Activated CD4-positive, alpha-beta T cell treated with anti-CD3 and anti-CD28 coated beads, Interleukin-2, Interleukin-6, amounts not matched to agents 100 ng/mL and 50 ng/mL, durations not matched to agents 16 hours and 8 hours (primary cell): Measurements from ENCODE around the gene CTSL.

Experiments
- DNase-seq: peaks from one replicate; pipeline ENCODE4 v3.0.0-alpha.2; 2020

The CTSL gene

DNA sequence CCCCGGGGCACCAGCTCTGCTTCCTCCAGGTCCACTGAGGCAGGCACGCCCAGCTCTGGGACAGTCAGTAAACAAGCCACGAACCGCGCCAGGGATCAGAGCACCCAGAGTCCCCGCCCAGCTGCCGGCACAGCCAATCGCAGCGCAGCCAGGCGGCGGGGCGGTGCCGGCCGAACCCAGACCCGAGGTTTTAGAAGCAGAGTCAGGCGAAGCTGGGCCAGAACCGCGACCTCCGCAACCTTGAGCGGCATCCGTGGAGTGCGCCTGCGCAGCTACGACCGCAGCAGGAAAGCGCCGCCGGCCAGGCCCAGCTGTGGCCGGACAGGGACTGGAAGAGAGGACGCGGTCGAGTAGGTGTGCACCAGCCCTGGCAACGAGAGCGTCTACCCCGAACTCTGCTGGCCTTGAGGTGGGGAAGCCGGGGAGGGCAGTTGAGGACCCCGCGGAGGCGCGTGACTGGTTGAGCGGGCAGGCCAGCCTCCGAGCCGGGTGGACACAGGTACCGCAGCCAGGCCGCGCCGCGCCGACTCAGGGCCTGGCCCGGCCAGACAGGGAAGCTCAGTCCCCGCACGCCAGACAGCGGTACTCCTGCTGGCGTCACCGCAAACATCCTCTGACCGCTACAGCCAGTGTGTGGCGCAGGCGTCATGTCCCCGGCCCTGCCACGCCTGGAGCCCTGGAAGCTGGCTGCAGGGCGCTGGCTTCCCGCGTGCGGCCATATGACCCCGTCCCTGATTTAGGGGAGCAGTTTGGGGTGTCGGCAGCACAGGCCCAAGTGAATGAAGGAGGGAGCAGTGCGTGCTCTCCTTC, at the start of gene CTSL:
CTSL (plus strand) TSS at position 220 of the 810 bp plus-strand sequence. CDS start 1,485 bp downstream, outside the sequence.
- peak; percentile 49 for DNase-seq

DNA sequence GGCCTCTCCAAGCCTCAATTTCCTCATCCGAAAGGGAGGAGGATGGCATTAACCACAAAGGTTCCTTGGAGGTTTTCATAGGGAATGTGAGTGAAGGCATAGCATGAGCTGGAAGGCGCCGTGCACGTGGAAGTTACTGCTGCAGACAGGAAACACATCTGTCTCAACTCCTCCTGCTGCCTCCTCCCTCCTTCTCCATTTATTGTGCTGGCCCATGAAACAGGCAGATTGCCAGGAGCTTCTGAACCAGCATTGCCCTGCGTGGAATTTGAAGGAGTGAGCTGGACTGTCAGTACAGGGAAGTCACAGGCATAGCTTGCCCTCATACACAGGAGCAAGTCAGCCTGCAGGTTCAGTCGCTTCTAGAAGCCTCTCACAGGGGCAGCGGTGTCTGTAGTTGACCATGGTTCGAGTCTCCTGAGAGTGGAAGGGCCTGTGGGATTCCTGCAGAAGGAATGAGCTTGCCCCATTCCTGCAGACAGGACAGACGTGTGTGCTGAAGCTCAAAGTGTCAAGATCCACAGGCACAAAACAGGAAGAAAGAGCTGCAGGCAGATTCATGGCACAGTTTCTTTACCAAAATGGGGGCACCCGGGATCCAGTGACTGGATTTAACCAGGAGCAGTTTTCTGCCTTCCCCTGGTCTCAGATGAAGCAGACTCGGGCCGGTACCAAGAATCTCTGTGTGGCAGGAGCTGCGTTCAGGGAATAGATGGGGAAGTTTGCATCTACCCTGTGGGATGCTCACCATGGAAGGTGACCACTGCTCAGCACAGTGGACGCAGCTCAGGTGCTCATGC, 48.7 kb upstream of the CTSL start:
- DNase-seq = no peak

DNA sequence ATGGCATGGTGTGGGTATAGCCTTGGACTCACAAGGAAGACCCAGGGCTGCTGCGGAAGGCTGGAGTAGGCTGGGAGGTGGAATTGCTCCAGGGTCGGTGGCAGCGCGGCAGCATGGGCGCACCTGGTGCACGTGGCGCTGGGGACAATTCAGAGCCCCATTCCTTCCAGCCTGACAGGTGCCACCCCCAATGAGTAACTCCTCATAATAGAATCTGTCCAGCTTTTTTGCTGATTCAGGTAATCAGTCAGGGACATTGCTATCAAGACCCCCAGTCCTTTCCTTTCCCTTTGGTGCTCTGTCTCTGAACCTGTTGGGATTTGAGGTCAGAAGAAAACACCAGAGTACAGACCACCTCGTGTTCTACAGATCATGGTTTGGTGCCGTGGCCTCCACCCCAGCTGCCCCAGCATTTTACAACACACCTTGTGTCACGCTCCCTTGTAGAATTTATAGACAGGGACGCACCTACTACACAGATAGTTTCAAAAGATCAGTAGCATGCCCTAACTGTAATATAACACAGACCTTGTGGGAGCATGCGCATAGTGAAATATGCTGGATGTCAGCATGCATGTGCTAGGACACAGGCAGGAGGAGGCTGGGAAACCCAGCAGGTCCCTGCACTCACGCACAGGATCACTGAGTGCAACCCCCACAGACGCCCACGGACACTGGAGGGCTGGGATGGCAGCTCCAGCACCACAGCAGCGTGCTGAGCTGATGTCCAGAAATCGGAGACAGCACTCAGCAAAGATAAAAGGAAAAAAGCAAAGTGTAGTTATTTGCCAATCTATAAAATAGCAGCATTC, 47.9 kb upstream of the CTSL start:
- DNase-seq = no peak

DNA sequence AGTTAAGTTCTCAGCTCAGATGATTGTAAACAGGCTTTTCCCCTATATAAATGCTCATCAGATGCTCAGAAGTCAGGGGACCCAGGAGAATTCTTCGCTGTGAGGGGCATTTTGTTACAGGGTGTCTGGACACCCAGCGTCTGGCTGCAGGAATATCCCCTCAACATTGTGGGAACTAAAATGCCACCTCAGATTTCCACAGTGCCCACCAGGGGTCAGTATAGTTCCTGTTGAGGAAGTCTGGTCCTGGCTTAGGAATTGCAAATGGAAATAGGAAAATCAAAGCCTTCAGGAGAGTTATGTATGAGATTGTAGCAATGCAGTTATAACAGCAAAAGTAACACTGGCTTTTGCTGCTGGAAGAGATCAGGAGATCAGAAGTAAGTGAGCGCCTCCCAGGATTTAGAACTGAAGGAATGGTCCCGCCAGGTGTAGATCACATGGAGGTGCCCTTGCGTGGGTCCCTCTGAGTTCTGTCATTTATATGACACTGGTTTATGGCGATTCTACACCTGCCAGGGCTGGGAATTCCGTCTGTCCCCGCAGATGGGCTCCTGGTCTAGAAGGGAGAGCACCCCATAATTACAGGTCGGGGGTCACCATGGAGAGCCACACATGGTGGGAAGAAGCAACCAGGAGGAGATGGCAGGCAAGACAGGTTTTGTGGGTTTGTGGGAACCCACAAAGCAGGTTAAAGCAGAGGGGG, 47.1 kb upstream of the CTSL start:
- peak; percentile 46 for DNase-seq

DNA sequence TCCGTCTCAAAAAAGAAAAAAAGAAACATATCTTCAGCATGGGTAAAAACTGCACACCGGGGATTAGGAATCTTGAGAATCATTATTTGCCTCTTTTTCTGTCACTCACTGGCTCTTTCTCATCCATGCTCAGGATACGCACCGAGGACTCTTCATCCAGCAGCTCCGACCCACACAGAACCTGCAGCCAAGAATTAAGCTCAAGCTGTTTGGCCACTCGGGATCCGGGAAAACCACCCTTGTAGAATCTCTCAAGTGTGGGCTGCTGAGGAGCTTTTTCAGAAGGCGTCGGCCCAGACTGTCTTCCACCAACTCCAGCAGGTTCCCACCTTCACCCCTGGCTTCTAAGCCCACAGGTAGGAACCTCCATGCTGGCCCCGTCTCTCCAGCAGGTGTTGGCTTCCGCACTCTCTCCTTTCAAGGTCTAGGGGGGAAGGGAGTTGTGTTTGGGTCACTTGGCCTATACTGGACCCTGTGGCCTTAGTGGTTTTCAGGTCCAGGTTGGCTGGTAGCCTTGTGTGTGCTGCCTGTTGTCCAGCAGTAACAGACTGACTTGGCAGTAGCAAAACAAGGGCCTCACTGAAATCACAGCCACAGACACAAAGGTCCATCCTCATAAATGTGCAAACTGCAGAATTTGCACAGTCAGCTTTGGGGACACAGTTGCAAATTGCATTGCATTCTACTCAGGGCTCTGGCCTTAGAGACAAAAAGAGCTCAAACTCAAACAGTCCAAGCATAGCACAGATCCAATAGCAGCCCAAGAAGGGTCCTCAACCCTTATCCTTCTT, 44.5 kb upstream of the CTSL start:
- no peak for DNase-seq

DNA sequence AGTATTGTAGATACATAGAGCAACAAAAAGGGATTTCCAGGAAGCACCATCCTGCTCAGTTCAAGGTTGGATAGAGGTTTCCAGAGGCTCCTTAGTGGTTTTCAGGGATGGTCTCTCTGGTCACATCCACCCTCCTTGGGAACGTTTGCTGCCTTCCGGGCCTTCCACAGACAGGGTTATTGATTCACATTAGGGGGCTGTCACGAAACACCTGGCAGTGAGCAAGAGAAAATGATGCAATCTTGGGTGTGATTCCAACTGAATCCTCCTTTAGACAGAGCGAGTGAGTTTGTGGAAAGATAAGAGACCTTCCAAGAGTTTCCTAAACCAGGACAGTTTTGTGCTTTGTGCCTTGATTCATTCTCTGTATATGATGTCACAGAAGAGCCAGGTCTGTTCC, 43.8 kb upstream of the CTSL start:
- no peak for DNase-seq

DNA sequence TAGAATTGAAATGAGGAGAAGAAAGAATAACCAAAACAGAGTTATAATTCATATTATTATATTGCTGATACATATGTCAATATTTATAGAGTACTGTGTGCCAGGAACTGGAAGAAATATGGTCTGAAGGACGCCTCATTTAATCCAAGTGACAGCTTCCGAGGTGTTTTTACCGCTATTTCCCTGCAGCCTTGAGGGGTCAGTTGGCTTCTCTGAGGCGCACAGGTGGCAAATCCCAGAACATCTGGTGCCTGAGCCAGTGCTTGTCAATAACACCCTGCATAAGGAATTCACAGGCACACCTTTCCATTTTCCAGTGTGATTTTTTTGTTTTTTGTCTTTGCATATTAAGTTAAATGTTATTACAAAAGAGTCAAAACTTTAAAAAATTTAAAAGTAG, 43.3 kb upstream of the CTSL start:
- no peak for DNase-seq

DNA sequence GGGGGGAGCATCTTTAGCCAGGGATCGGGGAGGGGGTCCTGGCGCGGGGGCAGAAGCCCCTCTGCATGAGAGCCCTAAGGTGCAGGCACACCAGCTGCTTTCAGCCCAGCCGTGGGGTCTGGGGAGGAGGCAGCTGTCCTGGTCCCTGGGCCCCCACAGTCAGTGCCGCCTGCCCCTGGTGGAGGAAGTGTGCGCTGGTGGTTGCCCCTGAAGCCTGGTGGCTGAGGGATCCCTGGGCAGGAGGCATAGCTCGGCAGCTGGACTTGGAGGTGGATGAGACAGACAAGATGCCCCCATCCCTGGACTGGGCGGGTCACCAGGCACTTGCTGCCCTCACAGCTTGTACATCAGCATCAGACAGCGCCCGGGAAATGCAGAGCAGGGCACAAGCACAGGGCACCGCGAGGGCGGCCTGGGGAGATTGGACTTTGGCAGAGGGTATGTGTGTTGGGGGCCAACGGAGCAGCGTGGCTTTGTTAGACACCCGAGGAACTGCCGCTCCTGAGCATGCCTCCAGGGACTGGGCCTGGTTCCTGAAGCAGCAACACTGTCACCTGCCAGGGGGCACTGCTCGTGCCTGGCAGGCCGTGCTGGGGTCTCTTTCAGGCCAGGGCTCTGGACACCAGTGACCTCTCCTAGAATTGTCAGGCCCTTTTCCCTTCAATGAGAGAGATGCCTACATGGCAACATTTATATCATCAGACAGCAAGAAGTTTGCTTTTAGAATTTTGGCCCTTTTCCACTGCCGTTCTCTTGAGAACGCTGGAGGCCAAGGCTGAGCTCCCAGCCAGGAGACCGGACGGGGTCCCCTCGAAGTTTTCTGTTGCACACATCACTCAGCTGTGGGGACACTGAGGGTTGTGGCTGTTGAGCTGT, 41.9 kb upstream of the CTSL start:
- DNase-seq = no peak

DNA sequence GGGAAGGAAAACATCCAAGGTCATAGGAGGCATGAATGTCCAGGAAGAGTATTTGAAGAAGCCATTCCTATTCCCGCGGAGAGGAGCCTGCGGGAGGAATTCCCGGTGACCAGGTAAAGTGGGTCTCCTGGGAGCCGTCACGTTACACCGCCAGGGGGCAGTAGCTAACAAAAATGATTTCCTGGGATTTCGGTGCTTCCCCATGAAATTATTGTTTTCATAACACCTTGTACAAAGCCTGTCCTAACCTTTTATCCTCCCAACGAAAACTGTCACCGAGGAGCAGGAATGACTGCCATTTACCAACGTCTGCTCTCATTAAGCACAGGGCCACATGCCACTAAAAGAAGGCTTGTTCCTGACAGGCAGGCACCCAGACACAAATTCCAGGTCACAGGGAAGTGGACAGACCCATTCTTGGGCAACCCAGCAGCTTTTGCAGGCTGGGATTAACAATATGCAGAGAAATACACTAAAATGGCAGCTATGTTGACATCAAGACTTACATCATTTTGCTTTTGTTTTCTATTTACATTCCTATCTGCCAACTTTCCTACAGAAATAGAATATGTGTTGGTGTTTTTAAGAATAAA, 41.2 kb upstream of the CTSL start:
- DNase-seq = no peak

DNA sequence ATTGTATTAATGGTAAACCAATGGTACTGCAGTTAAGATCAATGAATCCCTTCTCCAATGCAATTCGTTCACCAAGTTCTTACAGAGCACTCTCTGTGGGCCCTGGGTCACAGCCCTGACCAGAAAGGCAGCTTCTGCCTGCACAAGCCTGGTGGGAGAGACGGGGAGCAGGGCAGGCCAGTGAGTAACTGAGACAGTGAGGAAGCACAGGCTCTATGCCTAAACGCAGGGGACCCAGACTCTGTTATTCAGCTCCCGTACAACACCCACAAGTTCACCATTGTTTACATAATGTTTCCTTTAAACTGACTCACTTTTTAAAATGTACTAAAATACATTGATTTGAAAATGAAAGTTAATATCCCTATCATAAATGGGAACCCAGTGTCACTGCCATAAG, 40.5 kb upstream of the CTSL start:
- DNase-seq = no peak

DNA sequence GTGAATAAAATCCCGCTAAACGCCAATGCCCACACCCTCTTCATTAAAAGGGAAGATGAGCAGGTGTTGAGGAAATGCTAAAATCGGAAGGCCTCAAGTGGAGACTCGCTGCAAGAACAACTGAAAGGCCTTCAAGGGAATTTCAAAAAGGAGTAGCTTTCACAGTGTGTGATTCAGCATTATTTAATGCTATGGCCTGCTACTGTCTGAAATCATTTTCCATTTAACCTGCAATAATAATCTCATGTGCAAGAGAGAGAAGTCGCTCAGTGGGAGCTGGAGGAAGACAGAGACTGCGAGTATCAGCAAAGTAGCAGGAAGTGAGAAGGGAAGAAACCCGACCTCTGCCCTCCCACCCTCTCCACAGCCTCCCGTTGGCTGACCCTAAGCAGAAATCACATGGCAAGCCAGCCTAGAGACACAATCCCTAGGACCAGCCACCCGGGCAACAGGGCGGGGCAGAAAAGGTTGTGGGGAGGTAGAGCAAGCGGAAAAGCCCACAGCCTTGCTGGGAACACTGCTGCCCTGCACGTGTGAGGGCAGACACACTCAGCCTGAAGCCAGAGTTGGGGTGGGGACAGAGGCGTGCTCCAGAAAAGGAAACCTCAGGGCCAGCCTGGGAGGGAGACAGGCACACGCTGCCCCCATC, 39.9 kb upstream of the CTSL start:
- DNase-seq = no peak

DNA sequence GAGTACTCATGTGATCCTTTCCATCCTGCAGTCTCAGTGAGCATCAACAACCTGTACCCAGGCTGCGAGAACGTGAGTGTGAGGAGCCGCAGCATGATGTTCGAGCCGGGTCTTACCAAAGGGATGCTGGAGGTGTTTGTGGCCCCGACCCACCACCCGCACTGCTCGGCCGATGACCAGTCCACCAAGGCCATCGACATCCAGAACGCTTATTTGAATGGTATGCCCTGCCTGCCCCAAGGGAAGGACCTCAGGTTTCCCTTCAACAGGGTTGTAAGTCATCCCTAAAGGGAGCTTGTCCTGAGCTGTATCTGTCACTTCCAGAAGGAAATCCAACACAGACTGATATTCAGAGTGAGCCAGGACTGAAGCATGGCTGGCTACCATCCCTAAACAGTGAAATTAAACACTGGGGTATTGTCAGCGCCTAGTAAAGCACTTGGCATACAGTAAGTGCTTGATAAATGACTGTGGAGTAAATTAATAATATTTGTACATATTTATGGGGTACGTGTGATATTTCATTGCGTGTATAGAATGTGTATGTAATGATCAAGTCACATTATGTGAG, 39.3 kb upstream of the CTSL start:
- DNase-seq = no peak

DNA sequence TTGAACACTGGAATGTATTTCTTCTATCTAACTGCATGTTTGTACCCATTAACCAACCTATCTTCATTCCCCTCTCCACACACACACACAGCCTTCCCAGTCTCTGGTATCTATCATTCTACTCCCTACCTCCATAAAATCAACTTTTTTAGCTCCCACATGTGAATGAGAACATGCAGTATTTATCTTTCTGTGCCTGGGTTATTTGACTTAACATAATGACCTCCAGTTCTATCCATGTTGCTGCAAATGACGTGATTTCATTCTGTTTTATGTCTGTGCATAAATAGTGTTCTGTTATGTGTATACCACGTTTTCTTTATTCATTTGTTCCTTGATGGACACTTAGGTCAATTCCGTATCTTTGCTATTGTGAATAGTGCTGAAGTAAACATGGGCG, 38.7 kb upstream of the CTSL start:
- no peak for DNase-seq

DNA sequence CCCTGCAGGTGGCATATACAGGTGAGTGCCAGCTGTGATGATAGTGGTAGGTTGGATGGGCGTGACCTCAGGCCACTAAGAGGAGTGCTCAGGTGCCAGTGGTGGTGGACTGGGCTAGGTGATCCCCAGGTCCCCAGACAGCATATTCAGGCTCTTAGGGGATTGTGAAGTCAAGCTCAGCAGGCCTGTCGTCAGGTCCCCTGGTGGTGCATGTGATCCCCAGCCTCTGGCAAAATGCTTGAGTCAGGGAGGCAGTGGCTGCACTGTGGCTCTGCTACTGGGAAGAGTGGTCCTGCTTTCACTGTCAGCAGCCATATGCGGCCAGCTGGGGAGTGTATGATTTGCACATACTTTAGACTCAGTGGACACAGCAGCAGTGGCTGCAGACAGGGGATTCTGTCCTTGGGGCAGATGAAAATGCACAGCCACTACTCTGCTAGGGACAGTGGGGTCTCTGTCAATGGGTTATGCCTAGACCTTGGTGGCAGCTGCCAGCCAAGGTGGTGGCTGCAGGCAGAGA, 31.6 kb upstream of the CTSL start:
- DNase-seq = no peak

DNA sequence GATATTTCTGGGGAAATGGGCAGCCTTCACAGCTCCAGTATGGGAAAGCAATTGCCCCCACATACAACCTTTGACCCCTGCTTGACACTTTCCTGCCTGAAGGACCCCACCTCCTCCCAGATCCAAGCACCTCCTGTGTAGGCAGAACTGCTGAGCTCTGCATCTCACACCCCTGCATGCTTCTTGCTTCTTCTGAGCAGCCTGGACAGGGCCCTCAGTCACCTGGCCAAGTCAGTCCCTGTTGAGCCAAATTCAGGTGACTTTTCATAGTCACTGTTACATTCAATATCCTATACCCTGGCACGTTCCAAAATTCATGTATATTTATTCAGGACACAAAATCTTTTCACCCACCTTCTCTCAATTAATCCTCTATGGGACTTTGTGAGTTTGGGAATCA, 30.4 kb upstream of the CTSL start:
- DNase-seq = no peak

DNA sequence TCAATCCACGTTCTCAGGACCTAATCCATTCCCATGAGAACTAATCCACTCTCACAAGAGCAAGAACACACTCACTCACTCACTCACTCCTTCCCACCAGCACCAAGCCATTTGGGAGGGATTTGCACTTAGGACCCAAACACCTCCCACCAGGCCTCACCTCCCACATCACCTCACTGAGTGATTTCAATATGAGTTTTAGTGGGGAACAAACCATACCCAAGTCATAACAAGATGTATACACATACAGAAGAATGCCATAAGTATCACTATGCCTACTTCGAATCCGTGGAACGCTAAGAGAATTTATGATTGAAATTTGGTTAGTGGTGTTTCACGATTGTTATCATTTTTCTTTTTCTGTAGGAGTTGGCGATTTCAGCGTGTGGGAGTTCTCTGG, 29.3 kb upstream of the CTSL start:
- DNase-seq = peak; percentile 15

DNA sequence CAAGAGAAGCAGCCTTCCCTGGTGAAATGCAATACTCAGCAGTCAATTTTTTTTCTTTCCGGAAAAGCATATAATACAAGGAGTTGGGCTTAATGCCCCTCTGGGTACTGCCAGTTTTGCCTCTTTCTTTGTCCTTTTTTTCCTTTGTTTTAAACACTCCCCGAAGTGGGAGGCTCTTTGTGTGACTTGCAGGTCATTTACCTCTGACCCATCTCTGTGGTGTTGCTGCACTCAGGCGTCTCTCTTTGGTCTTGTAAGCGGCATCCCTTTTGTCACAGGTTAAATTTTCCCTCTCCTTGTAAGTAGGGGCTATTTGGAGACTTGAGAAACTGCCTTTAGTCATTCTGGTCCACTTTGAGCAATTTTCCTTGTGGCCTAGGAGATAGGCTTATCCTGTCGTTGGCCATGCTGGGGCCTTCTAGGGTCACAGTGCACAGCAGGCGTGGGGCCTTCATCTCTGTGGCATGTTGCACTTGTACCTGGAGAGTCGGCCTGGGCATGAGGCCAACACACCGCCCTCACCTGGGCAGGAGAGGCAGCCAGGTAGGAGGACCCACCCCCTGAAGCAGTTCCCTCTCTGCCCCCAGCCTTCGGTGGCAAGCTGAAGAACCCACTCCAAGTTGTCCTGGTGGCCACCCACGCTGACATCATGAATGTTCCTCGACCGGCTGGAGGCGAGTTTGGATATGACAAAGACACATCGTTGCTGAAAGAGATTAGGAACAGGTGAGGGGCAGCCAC, 27.7 kb upstream of the CTSL start:
- DNase-seq = no peak

DNA sequence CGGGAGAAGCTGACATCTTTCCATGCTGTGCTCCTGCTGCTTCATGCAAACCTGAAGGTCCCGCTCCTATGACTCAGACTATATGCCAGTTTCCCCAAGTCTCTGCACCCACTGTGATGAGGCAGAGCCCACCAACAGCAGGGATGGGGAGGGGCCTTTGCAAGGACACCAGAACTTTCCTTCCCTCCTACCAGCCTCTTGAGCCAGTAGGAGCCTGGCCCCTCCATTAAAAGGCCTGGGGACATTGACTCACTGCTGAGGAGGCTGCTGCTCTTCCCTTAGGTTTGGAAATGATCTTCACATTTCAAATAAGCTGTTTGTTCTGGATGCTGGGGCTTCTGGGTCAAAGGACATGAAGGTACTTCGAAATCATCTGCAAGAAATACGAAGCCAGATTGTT, 26.1 kb upstream of the CTSL start:
- DNase-seq = no peak

DNA sequence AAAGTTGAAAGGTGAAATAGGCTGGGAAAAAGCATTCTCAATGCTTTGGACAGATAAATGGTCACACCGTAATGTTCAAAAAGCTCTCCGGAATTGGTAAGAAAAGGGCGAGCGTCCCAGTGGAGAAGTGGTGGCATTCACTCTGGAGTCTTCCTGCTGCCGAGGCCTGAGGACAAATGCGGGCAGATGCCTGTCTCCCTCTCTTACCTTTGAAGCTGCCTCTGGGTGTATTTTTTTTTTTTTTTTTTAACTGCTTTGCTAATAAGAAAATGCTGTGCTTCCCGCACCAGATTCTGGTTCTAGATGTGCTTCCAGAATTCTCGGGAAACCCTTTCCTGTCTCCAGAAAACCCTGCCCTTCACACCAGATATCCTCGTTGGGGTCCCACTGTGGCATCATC, 24.4 kb upstream of the CTSL start:
- no peak for DNase-seq
